HuH-7 (cell line): Measurements from ENCODE around the gene DNAJB5.
A peak's percentile ranks its signal among the peaks of the same experiment; 100 is the strongest.

Experiments
- DNase-seq: peaks from one replicate; pipeline ENCODE4 v3.0.0; 2011; ENCODE audit warnings: low spot score

The DNAJB5 gene

DNA sequence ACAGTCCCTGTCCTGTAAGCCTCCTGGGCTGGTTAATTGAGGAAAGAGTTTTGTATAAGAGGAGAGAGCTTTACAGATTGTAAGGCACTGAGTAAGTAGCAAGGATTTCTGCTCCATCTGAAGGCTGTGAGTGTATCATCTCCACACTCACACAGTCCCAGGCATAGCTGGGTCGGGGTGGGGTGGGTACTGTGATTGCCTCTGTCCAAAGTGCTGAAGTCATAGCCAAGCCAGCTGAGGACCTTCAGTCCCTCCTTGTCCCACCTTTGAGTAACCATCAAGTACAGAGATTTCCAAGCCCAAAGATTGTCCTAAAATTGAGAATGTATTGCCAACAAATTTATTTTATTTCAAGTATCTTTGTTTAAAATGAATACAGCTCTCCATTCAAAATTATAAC, 5.5 kb upstream of the DNAJB5 start:
- DNase-seq, result peak; percentile 64

DNA sequence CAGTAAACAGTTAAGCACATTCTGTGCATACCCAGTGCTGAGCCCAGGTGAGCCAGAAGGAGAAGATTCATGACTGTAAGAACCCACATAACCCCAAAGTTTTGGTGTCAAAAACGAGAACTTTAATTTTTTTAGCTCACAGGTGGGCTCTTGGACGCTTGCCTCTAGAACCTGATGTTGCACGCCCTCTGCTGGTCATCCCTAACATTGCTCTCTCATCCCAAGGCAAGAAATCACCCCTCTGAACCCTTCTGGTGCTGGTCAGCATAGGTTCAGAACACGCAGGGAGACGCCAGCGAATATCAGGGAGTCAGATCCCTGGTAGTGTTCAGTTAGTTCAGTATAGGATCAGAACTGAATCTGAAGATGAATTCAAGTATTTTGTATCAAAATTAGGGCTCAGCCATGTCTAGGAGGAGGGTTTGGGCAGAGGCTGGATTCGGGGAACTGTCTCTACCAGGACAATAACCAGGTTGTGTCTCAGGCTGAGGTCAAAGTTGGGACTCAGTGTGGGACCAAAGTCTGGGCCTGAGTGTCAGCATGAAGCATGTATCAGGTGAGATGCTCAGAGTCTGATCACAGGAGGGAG, 4.1 kb upstream of the DNAJB5 start:
- peak; percentile 63 for DNase-seq

DNA sequence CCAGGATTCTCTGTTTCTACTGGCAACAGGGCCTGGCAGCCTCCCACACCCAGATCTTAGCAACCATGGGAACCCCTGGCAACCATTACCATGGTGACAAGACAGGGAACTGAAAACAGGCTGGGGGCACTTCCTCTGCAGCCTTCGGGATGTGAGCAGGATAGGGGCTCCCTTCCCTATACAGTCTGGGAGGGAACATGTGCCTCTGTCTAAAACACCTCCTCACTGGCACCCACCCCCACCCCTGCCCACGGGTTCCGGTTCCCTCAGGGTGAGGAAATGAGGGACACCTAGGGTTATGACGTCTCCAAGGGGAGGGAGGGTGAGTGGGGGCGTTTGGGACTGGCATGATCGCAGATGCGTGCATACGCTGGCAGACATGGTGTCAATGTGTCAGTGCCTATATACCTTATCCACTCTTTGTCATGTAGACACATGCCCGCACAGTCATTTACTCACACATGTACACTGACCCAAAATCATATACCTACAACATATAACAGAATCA, 3.0 kb upstream of the DNAJB5 start:
- no peak for DNase-seq

DNA sequence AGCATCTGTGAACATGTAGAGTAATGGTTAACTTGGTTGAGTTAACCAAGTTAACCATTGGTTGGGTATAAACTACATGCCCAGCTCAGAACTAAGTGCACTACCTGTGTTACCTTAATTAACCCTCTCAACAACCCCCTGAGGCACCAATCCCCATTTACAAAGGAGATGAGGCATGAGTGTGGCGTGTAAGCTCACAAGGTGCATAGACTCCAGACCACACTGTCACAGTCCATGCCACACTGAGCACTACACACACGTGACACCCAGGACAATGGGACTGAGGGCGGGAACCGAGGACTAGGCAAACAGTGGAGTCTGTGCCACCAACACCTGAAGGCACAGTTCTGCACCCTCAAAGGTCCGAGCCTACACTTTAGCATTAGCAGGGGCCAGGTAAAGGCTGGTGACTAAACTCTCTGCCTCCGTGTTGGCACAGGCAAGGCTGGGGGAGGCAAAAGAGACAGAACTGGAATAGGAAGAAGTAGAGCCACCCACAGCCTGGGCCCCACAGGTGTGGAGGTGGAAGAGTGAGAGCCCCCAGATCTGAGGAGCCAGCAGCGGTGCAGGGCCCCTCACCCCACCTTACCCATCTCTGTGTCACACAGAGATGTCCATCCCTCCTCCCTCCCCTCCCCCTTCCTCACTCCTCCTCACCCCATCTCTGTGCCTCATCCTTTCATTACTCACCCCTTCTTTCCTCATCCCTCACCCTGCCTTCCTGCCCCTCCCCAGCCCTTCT, 2.2 kb upstream of the DNAJB5 start:
- DNase-seq, result no peak

DNA sequence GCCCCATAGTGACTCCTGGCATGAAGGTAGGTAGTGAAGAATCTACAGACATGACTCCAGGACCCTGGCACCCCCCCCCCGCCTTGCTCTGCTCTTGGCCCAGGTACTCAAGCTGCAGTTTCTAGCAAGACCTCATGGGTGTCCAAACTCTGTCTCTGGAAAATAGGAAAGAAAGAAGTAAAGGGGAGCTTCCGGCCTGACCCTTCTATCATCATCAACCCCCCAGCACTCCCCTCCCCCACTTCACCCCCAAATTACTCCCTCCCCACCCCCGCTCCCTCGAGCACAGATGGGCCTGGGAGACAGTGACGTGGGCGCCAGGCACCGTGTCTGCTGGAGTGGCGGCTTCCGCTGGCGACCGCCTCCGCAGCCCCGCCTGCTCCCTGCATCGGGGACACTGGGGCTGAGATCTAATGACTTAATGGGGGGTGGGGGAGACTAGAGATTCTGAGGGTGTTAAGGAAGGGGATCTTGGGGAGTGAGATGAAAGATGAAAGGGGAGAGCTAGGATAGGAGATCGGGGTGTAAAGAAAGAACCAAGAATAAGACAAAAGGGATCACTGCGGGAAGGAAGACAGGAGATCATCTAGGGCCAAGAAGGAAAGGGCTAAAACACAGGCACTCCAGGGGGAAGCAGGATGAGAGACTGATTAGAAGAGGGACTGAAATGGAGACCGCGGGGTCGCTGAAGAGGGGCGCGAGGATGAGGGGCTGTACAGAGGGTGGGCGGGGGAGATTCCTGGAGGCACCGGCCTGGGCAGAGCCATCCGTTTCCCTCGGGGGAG, 1.1 kb upstream of the DNAJB5 start:
- no peak for DNase-seq

DNA sequence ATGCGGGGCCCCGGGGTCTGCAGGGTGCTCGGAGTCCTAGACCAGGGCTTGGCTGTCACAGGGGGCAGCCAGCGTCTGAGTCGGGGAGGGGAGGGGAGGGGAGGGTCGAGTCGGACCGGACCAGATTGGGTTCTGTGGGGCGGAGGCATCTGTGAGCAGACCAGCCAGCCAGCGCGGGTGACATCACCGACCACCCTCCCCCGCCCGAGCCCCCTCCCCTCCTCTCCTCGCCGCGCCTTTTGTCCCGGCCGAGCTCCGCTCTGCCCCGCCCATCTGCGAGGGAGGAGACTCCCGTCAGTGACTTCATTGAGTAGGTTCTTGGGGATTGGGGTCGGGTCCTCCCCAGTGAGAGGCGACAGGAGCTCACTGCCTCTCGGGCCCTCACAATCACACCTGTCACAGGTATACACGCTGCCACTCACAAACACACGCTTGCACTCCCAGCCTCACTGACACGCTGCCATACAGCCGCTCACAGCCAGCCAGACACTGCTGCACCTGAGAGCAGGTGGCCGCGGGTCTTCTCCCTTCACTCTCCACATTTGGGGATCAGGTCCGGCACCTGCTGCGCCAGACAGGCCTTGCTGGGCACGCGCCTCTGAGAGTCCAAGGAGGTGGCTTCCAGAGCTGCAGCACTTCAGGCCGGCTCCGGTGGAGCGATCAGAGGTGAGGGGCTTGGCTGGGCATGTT, 546 bp downstream of the DNAJB5 start:
- peak; percentile 42 for DNase-seq

DNA sequence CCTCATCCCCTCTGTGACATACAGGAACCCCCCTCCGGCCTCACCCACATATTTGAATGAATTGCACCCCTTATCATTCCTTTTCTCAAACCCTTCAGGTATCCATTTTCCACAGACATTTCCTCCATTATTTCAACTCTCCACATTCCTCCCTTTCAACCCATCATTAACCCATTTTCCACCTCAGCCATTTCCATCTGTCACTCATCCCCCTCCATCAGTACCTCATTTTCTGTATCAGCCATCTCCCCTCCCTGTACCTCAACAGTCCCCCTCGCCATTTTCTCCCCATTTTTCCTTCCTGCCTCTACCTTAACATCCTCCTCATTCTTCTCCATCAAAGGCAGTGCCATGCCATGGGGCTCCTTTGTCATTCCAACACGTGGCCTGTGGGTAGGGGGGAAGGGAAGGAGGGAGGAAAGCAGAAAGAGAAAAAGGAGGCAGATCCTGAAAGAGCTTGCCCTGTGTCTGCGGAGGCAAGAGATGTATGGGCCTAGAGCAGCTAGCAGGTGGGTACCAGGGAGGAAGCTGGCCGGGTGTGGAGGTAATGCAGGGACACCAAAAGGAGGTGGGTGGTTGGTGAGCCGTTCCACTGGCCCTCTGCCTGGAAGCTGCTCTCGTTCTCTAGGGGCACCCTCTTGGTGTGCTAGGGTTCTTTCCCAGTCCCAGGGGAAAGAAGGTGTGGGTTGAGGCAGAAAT, 1.5 kb downstream of the DNAJB5 start:
- no peak for DNase-seq

DNA sequence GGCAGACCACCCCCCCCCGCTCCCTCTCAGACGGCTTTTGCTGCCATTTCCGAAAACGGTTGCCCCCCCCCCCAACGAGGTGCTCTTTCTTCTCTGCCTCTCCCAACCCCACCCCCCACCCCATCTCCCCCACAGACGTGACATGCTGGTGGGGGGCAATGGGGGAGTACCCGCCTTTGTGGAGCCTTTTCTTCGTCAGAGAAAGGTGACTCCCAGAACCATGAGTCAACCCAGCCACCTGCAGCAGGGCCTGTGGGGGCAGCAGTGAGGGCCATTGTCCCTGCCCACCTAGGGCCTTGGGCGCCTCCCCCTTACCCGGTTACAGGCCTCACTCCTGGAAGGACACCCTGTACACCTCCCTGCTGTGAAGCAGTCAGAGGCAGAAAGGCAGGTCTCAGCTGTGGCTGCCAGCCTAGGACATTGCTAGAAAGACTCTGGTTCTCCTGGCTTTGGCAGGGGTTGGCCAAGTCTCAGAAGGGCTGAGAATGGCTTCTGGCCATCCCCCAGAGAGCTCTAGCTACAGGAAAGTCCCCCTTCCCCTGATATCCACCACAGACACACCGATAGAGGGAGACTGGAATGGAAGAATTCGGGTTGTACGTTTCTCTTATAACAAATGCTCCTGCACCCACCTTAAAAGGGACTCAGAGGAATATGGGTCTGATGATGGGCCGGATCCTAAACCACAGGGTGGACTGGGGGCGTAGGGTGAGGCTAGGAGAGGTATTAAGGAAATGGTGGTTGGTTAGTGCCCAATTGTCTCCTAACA, 2.2 kb downstream of the DNAJB5 start:
- no peak for DNase-seq

DNA sequence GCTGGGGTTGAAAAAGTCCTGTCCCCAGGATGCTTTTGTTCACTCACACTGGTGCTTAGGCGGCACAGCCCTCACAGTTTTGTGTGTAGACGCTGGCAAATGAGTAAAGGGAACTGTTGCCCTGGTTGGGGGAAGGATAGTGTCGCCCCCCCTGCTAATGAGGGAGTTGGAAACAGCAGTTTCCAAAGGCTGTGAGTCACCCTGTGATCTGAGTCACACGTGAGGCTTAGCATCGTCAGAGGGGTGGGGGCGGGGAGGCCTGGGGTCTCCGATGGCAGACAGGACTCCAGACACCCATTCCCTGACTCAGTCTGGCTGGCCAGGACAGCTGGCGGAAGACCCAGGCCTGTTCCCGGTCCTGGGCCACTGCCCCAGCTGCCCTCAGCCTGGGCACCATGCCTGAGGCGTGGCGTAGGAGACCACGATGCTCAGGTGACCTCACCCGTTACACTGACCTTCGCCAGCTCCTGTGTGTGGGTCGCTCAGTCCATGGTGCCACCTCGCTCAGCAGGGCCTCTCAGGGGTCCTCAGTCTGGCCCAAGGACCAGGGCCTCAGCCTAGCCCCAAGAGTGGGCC, 2.9 kb downstream of the DNAJB5 start:
- DNase-seq, result no peak

DNA sequence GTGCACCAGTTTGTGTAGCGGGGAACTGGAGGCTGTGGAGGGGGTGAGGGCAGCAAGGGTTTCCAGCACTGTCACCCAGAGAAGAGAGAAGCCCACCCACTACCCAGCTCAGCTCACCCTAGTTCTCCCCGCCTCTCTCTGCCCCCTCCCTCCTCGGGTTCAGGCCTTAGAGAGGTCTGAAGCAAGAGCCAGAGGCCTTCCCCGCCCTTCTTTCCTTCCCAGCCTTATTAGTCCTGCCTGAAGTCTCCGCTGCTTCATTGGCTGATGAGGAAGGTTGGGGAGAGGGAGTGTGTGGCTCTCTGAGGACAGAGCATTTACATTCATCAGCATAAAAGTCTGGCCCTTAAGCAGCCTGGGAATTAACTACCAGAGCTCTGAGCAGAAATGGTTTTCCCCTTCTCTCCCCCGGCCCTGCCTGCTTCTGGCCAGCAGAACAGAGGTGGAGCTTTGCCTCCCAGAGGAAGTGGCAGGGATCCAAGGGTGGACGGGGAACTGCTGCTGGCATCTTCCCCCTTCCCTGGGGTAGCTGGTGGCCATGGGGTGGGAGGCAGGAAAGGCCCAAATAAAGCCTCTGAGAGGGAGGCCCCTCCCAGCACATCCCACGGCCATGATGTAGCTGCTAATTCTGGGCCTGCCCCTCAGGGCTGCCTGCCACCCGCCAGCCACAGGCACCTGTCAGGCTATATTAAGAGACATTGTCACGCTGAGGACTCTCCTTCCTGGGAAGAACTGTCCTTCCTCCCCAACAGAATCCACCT, 4.1 kb downstream of the DNAJB5 start:
- DNase-seq, result no peak

DNA sequence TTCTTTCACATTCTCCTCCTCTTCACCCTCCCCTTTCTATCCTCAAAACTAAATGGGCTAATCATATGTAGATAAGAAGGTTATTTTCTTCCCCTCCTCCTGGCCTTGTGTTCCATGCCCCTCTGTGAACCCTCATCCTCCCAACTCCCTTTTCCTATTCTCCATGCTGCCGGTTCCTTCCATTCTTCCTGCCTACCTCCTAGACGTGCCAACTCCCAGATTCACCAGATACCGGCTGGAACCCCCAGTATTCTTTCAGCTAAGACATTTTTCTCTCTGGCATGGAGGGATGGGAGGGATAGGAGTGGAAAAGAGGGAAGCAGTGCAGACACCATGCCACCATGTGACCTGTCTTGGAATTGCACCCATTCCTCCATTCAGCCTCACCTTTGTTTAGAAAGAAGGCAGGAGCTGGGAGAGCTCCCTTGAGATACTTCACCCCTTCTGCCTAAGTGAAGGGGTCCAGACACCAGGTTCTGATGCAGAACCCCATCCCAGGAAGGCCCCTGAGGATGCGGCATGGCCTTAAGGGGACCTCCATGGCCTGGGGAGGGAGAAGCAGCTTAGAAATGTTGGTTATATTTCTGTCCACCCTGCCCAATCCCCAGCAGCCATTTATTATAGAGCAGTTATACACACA, 4.8 kb downstream of the DNAJB5 start:
- peak; percentile 73 for DNase-seq

DNA sequence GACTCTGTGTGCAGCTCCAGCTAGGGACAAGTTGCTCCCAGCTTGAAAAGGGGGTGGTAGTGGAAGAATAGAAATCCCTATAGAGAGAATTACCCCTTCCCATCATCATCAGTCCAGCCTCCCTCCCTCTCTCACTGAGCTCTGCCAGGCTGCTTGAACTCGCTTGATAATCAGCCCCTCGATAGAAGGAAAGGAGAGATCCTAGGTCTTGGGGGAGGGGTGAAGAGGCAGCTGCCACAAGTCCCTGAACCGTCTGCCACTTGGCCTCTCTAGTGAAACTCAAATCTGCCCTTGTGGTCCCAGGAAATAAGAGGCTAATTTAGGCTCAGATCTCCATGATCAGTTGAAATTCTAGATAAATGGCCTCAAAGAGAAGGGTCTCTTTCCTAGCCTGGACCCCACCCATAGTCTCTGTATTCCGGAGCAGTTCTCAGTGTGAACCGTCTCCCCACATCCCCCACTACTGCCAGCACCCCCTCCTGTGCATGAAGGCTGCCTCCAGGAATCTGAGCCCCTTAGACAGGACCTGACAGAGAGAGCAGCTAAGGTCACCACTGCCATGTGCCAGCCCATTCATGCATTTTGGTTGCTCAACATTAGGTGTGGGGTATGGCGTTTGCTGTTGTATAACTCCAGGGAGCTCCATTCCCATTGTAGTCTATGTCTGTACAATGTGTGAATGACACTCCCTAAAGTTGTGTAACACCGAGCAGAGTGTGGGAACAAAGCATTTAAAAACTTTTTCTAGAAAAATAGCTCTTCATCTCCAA, 5.5 kb downstream of the DNAJB5 start:
- DNase-seq, result peak; percentile 40

DNA sequence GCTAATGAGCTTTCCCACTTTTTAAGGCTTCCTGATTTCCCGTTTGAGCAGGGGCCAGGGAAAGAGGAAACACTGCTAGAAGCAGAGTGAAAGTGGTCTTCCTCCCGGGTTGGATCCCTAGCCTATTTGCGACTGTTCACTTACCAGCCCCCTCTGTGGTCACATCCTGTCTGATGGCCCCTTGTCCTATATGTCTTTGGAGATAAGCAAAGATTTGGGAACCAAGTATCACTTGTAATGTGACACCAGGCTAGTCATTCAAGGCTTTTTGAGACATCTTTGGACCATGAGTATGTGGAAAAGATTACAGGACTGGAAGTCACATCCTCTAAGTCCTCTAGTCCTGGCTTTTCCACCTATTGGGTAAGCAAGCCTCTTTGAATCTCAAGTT, 6.1 kb downstream of the DNAJB5 start:
- DNase-seq, result no peak

DNA sequence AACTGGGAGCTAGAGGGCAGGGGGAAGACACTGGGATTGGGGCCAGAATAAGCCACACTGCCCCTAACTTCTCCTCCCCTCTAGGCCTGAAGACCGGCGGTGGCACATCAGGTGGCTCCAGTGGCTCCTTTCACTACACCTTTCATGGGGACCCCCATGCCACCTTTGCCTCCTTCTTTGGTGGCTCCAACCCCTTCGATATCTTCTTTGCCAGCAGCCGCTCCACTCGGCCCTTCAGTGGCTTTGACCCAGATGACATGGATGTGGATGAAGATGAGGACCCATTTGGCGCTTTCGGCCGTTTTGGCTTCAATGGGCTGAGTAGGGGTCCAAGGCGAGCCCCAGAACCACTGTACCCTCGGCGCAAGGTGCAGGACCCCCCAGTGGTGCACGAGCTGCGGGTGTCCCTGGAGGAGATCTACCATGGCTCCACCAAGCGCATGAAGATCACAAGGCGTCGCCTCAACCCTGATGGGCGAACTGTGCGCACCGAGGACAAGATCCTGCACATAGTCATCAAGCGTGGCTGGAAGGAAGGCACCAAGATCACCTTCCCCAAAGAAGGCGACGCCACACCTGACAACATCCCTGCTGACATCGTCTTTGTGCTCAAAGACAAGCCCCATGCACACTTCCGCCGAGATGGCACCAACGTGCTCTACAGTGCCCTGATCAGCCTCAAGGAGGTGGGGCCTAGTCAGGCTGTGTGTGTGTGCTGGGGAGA, 6.8 kb downstream of the DNAJB5 start:
- no peak for DNase-seq

DNA sequence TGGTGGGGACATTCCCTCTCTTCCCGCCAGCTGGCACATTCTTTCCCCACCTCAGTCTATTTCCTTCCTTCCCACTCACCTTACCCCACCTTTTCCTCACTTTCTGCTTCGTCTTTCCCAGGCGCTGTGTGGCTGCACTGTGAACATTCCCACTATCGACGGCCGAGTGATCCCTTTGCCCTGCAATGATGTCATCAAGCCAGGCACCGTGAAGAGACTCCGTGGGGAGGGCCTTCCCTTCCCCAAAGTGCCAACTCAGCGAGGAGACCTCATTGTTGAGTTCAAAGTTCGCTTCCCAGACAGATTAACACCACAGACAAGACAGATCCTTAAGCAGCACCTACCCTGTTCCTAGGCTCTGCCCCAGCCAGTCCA, 7.3 kb downstream of the DNAJB5 start:
- peak; percentile 3 for DNase-seq

DNA sequence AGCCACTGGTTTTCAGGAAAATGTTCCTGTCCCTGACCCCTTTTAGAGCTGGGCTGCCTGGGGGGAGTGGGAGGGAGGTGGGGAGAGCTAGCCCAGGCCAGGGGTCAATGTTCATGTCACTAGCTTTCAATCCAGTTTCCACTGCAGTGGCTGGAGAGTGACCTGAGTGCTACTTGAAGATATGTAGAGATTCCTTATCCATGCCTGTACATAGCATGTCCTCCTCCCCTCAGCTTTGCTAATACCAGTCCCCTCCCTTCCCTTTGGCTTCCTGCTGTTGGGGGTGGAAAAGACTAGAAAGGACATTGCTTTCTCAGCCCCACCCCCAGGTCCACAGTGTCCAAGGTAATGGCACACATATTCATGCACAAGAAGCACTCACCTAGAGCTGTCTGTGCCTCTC, 7.8 kb downstream of the DNAJB5 start:
- DNase-seq, result no peak

DNA sequence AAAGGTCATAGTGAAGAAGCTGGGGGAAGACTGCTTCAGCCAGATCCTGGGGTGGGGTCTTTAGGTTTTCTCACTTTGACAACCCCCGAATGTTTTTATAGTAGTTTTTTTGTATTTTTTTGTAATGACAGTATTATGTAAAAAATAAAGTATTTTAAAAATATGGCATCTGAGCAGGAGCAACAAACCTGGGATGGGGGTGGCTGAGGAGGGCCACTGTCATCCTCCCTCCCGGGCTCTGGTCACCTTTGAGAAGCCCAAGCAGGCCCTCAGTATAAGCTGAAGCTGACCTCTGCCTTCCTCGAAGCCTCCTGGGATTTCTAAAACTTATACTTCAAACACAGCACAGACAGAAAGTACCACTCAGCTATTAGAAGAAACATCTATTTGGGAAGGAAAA, 8.7 kb downstream of the DNAJB5 start:
- DNase-seq, result no peak

DNA sequence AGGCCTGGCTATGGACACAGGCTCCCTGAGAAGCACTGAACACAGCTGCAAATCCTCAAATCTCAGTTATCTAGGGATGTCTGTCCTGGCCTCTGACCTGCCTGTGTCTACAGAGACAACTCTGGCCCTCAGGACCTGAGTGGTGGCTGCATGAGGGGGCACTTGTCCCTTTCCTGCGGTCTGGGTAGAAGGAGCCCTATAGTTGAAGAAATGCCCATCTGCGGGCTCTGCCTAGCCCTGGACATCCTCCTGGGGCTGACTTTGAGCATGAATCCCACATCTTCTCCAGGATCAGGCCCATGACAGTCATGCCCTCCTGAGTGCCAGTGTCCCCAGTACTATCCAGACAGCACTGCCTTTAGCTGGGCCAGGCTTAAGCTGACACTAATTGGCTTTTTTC, 10.0 kb downstream of the DNAJB5 start:
- no peak for DNase-seq
